ENCODE data around the gene NHSL1.

The NHSL1 gene

DNA sequence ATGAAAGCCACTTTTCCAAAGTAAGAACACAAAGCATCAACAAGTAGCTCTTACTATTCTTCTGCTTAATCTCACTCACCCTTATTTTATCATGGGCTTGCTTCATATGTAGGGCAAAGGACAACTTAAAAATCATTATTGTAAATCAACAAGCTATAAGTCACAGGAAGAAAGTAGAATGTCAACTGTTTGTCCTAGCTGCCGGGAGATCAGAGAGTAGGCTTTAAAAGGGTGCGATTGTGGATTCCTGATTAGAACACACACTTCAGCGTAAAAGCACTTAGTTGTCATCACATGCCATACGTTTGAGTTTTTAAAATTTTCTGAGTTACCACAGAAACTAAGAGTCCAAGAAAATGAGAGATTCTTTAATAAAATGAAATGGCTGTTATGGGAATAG is 44.4 kb upstream of the NHSL1 start:
- TF ChIP-seq FOXP2 (optimal IDR thresholded peaks at IDR 0.05; ENCODE audit: borderline replicate concordance, extremely low read depth, extremely low read length, insufficient read depth) (no peak), POLR2AphosphoS5 (IDR thresholded peaks at IDR 0.05; ENCODE audit: low read depth, low read length) (no peak), TAF1 (IDR thresholded peaks at IDR 0.05; ENCODE audit: borderline replicate concordance, insufficient read depth, low read length) (no peak), SIN3A (IDR thresholded peaks at IDR 0.05; ENCODE audit: borderline replicate concordance, insufficient read depth, low read length) (no peak)
- TF ChIP-seq, protein P1, sequence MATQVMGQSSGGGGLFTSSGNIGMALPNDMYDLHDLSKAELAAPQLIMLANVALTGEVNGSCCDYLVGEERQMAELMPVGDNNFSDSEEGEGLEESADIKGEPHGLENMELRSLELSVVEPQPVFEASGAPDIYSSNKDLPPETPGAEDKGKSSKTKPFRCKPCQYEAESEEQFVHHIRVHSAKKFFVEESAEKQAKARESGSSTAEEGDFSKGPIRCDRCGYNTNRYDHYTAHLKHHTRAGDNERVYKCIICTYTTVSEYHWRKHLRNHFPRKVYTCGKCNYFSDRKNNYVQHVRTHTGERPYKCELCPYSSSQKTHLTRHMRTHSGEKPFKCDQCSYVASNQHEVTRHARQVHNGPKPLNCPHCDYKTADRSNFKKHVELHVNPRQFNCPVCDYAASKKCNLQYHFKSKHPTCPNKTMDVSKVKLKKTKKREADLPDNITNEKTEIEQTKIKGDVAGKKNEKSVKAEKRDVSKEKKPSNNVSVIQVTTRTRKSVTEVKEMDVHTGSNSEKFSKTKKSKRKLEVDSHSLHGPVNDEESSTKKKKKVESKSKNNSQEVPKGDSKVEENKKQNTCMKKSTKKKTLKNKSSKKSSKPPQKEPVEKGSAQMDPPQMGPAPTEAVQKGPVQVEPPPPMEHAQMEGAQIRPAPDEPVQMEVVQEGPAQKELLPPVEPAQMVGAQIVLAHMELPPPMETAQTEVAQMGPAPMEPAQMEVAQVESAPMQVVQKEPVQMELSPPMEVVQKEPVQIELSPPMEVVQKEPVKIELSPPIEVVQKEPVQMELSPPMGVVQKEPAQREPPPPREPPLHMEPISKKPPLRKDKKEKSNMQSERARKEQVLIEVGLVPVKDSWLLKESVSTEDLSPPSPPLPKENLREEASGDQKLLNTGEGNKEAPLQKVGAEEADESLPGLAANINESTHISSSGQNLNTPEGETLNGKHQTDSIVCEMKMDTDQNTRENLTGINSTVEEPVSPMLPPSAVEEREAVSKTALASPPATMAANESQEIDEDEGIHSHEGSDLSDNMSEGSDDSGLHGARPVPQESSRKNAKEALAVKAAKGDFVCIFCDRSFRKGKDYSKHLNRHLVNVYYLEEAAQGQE (IDR thresholded peaks at IDR 0.05; ENCODE audit: insufficient read depth in 1 of 2, low read depth in 2 of 2, low read length in 2 of 2): no peak

DNA sequence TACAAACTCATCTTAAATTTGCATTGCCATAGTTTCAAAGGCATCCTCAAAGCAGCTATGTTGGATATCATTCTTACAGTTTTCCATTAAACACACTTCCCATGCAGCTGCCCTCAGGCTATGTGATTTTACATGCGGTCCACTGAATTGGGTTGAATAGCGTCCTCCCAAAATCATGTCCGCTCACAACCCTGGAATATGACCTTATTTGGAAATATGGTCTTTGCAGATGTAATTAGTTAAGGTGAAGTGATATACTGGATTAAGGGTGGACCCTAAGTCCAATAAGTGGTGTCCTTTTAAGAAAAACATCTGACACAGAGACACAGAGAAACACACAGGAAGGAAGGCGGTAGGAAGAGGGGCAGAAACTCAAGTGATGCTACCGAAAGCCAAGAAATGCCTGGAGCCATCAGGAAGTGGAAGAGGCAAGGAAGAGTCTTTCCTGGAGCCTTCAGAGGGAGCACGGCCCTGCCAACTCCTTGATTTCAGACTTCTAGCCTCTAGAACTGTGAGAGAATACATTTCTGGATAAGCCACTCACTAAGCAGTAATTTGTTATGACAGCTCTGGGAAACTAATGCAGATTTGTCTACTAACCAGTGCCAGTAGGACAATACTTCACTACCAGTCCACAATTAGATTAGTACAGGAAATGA is 42.7 kb upstream of the NHSL1 start:
- TF ChIP-seq FOXP2 (optimal IDR thresholded peaks at IDR 0.05; ENCODE audit: borderline replicate concordance, extremely low read depth, extremely low read length, insufficient read depth) (no peak), TAF1 (IDR thresholded peaks at IDR 0.05; ENCODE audit: borderline replicate concordance, insufficient read depth, low read length) (peak; percentile 34; the same call in 1 of the 2 replicates), SIN3A (IDR thresholded peaks at IDR 0.05; ENCODE audit: borderline replicate concordance, insufficient read depth, low read length) (peak; percentile 74; the same call in 1 of the 2 replicates)
- TF ChIP-seq, protein P1 (IDR thresholded peaks at IDR 0.05; ENCODE audit: insufficient read depth in 1 of 2, low read depth in 2 of 2, low read length in 2 of 2): no peak

DNA sequence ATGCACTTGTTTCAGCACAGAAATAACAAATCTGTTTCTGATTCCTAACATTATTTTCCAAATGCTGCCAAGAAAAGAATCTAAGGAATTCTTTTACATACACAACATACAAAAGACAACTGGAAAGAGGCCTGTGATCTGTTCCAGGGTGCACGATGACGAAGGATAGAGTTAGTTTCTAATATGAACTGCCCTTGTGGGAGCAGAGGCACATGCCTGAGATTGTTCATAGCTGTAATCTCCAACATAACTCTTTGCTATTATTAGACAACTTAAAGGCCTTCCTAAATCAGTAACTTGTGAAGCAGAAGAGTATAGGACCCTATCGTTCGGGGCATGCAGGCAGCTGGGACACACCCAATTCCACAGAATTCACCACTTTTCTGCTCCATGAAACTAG is 41.2 kb upstream of the NHSL1 start:
- TF ChIP-seq SIN3A (IDR thresholded peaks at IDR 0.05; ENCODE audit: borderline replicate concordance, insufficient read depth, low read length): no peak
- TF ChIP-seq FOXP2 (optimal IDR thresholded peaks at IDR 0.05; ENCODE audit: borderline replicate concordance, extremely low read depth, extremely low read length, insufficient read depth): no peak
- TF ChIP-seq, protein P1 (IDR thresholded peaks at IDR 0.05; ENCODE audit: insufficient read depth in 1 of 2, low read depth in 2 of 2, low read length in 2 of 2): no peak
- TF ChIP-seq POLR2AphosphoS5 (IDR thresholded peaks at IDR 0.05; ENCODE audit: low read depth, low read length): no peak

DNA sequence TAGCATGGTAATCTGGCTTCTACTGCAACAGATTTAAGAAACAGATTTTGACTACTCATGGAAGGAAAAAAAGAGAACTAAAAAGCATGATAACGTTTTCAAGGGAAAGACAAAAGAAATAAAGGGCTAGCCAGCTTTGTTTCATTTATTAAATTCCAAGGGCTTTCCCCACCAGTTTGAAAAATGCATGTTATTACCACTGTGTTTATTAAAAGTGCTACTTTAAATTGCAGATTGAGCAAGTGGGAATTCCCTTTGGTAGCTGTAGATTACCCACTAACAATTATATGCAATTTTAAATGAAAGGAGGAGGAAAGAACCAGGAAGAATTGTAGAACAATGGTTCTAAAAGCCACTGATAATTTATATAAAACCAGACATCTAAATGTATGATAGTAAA is 40.6 kb upstream of the NHSL1 start:
- no peak for TF ChIP-seq SIN3A (IDR thresholded peaks at IDR 0.05; ENCODE audit: borderline replicate concordance, insufficient read depth, low read length)
- TF ChIP-seq, protein P1 (IDR thresholded peaks at IDR 0.05; ENCODE audit: insufficient read depth in 1 of 2, low read depth in 2 of 2, low read length in 2 of 2): no peak
- no peak for TF ChIP-seq POLR2AphosphoS5 (IDR thresholded peaks at IDR 0.05; ENCODE audit: low read depth, low read length)
- TF ChIP-seq FOXP2 (optimal IDR thresholded peaks at IDR 0.05; ENCODE audit: borderline replicate concordance, extremely low read depth, extremely low read length, insufficient read depth): no peak
- TF ChIP-seq TAF1 (IDR thresholded peaks at IDR 0.05; ENCODE audit: borderline replicate concordance, insufficient read depth, low read length): no peak
